Lower lobe of right lung (tissue), 2 donors: ENCODE data around the gene MUC5AC. TPM values are rescaled to one million over a fixed set of nuclear protein-coding genes. Genes with fewer than 3 reads are reported as not detected.

ENCODE experiments used
- ATAC-seq, 2 donors: fragments of 200-7000 bp; cut with Tn5 transposase; one replicate each; pipeline ENCODE4 v1.9.1; 2020 to 2022; ENCODE audit warnings: mild to moderate bottlenecking in 2 of 2, moderate library complexity in 2 of 2
- DNase-seq: peaks from one replicate; pipeline ENCODE4 v3.0.0-alpha.2; 2020
- H3K27ac ChIP-seq: fragments of 200-600 bp; one replicate; pipeline ENCODE4 v1.8.0; 2022
- H3K27me3 ChIP-seq: fragments of 200-600 bp; one replicate; pipeline ENCODE4 v1.8.0; 2022; ENCODE audit warnings: low read depth
- H3K36me3 ChIP-seq: fragments of 200-600 bp; one replicate; pipeline ENCODE4 v1.8.0; 2022; ENCODE audit warnings: mild to moderate bottlenecking
- H3K4me1 ChIP-seq: fragments of 200-600 bp; one replicate; pipeline ENCODE4 v1.8.0; 2022
- H3K4me3 ChIP-seq: fragments of 200-600 bp; one replicate; pipeline ENCODE4 v1.8.0; 2022; ENCODE audit warnings: mild to moderate bottlenecking
- H3K9me3 ChIP-seq: fragments of 200-600 bp; one replicate; pipeline ENCODE4 v1.8.0; 2022
- CTCF ChIP-seq: fragments of 200-600 bp; IDR thresholded peaks from one replicate; pipeline ENCODE4 v1.8.0; 2022; ENCODE audit warnings: antibody characterized with exemption, mild to moderate bottlenecking
- intact Hi-C: fragments of 100-400 bp; cut with DNase I; formaldehyde crosslinking; loops from one replicate; pipeline ENCODE4 v1.11.0; 2022
- total RNA-seq: library from RNA; stranded (reverse); fragmentation: NEBNext Ultra II Directional; extraction: Animal tissue kit (Norgen Biotek cat#: 25700); gene quantifications from one replicate; pipeline ENCODE4 v1.2.1, GENCODE V29; 2021
- donor health status: DM: no; HTN: yes; CAD: no; lungs with severe emphysema.

MUC5AC gene
- total RNA-seq, 1 donor from 2014 or later: 0.35 TPM

- peak; percentile 51 for DNase-seq
- intact Hi-C loops: no loop called here
- Histone ChIP-seq H3K36me3 (no peaks in the 10 kb centered on the region), H3K4me3 (no peak overlapping the region), H3K4me1 (no peaks in the 10 kb centered on the region), H3K9me3 (no peaks in the 10 kb centered on the region), H3K27ac (no peak overlapping the region), H3K27me3 (peaks cover 65% of the 10 kb centered on the region)
- no peak for ATAC-seq
- no peak for TF ChIP-seq CTCF
Measured at GRCh38 chr11:1226226-1226985, 68.7 kb downstream of the MUC5AC start.

- no peaks in the 10 kb centered on the region for H3K36me3 ChIP-seq
- DNase-seq: peak; percentile 32
- no peaks in the 10 kb centered on the region for H3K4me1 ChIP-seq
- peaks cover 59% of the 10 kb centered on the region for H3K27me3 ChIP-seq
- TF ChIP-seq CTCF: no peak
- ATAC-seq: no peak
- intact Hi-C loops: no loop called here
- H3K27ac ChIP-seq: no peak overlapping the region
- H3K4me3 ChIP-seq: no peak overlapping the region
- H3K9me3 ChIP-seq: no peaks in the 10 kb centered on the region
Measured at GRCh38 chr11:1226986-1227550, 69.3 kb downstream of the MUC5AC start.

GRCh38 chr11:1227551-1228100 lies 69.9 kb downstream of the MUC5AC start:
- Histone ChIP-seq H3K36me3 (no peaks in the 10 kb centered on the region), H3K9me3 (no peaks in the 10 kb centered on the region), H3K4me3 (no peak overlapping the region), H3K27me3 (peaks cover 53% of the 10 kb centered on the region), H3K4me1 (no peaks in the 10 kb centered on the region), H3K27ac (no peak overlapping the region)
- intact Hi-C loops: no loop called here
- no peak for TF ChIP-seq CTCF
- peak; percentile 16 for DNase-seq
- ATAC-seq: no peak

GRCh38 chr11:1228101-1228821 lies 70.5 kb downstream of the MUC5AC start:
- Histone ChIP-seq H3K9me3 (no peaks in the 10 kb centered on the region), H3K36me3 (no peaks in the 10 kb centered on the region), H3K4me3 (no peak overlapping the region), H3K27me3 (peaks cover 47% of the 10 kb centered on the region), H3K27ac (no peak overlapping the region), H3K4me1 (no peaks in the 10 kb centered on the region)
- ATAC-seq: no peak
- intact Hi-C loops: no loop called here
- TF ChIP-seq CTCF: no peak
- DNase-seq: peak; percentile 42

GRCh38 chr11:1228921-1229451 lies 71.2 kb downstream of the MUC5AC start:
- H3K4me3 ChIP-seq: no peak overlapping the region
- DNase-seq: no peak
- no peak for ATAC-seq
- no peaks in the 10 kb centered on the region for H3K4me1 ChIP-seq
- no peaks in the 10 kb centered on the region for H3K36me3 ChIP-seq
- no peak overlapping the region for H3K27ac ChIP-seq
- no peak for TF ChIP-seq CTCF
- intact Hi-C loops: no loop called here
- H3K27me3 ChIP-seq: peaks cover 40% of the 10 kb centered on the region
- H3K9me3 ChIP-seq: no peaks in the 10 kb centered on the region
